Cardiac fibroblast (primary cell): ENCODE results near the gene ENG.
"Not testable (repeated sequence)": the region's sequence is repeated elsewhere in the genome, so short reads cannot be mapped to it uniquely, and the experiment has no call there.

Source experiments
- DNase-seq, 2 donors: peaks; one replicate each; pipeline versions ENCODE4 v3.0.0 to v3.0.0-alpha.2; 2010; ENCODE audit warnings: low read depth in 2 of 2
- H3K4me3 ChIP-seq, 2 donors: replicated peaks in 1 of 2; 1 replicate in 1 of 2; 2 replicates in 1 of 2; pipeline ENCODE4 v1.5.1; 2011; ENCODE audit warnings: low read depth in 2 of 2, low read length in 2 of 2, mild to moderate bottlenecking in 2 of 2, moderate library complexity in 1 of 2
- CTCF ChIP-seq: IDR thresholded peaks from one replicate; pipeline ENCODE4 v1.5.1; 2011; ENCODE audit warnings: low read depth, mild to moderate bottlenecking, low read length, inconsistent platforms

The ENG gene

GRCh38 chr9:127886401-127886972 is 32.0 kb upstream of the ENG start:
- DNase-seq, result no peak
- TF ChIP-seq CTCF, result no peak
- no peak overlapping the region for H3K4me3 ChIP-seq

DNA sequence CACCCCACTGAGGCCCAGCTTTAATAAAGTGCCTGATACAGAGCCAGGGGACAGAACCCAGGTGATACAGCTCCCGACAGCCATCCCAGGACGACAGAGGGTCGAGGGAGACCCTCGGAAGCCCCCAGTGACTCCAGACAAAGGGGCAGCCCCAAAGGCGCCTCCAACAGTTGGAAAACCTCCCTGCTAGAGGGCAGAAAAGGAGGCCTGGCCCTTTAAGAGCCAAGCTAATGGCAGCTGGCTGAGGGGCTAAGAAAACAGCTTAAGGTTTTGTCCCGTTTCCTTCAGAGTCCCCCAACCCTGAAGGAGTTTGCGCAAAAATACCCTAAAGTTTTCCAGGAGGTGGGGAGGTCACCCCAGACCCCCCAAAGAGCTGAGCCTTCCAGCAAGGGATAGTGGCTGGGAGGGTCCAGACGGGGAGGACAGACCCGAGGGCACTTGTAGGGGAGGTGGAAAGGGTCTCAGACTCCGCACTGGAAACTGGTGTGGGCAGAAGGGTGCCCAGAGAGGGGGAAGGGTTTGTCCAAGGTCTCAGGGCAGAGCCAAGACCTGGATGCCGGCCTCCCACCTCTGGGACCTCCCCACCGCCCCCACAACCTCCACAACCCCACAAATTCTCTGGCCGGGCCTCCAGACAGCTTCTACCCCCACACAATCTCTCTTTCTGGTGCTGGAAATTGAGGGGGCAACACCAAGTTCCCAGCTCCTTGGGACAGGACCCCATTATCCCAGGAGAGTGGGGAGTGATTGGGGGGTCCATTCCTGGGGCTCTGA is 31.2 kb upstream of the ENG start:
- no peak overlapping the region for H3K4me3 ChIP-seq
- no peak for DNase-seq
- no peak for TF ChIP-seq CTCF

GRCh38 chr9:127884976-127885490 is 30.6 kb upstream of the ENG start:
- TF ChIP-seq CTCF, result no peak
- H3K4me3 ChIP-seq, result no peak overlapping the region
- DNase-seq, result no peak

DNA sequence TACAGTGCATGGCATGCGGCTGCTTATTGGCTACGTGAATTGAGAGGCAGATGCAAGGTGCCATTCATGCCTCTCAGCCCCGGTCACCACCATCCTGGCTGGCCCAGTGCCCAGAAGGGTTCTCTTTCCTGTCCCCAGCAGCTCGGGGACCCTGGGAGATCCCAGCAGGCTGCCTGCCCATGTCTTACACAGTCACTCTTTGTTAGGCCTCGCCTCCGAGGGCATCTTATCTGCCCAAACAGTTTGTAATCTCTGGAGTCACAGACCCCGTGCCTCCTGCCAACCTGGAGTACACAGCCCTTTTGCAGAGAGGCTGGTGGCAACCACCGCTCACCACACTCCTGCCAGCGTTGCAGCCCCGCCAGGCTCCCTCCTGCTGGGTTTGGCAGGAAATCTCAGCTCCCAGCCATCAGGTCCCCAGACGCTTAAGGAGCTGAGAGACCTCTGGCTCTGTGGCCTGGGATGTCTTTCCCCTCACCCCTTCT is 30.0 kb upstream of the ENG start:
- no peak overlapping the region for H3K4me3 ChIP-seq
- no peak for TF ChIP-seq CTCF
- DNase-seq, result no peak

DNA sequence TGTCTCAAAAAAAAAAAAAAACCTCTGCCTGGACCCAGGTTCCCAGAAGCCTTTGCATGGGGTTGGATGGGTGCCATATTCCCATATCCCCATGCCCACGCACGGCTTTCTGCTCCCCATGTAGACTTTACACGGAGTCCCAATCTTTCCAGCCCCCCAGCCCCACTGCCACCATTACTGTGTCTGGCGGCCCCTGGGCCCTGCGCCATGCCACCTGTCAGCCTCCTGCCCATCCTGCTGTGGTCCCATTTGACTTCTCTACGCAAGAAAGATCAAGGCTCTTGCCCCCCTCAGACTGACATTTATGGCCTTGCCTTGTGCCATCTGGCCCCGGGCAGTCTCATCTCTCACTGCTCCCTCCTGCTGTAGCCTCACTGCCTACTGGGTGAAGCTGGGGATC is 29.5 kb upstream of the ENG start:
- no peak for DNase-seq
- H3K4me3 ChIP-seq, result no peak overlapping the region
- TF ChIP-seq CTCF, result no peak

GRCh38 chr9:127881715-127882114 is 27.3 kb upstream of the ENG start:
- not testable (repeated sequence) for DNase-seq

GRCh38 chr9:127880143-127880542 is 25.7 kb upstream of the ENG start:
- no peak for DNase-seq
- TF ChIP-seq CTCF, result no peak
- no peak overlapping the region for H3K4me3 ChIP-seq

More at GRCh38 chr9:127881715-127882114, 27.3 kb upstream of the ENG start:
- H3K4me3 ChIP-seq, result not testable (repeated sequence)
